WTC11 (cell line): ENCODE results near the gene DGKQ. TPM values are rescaled to one million over a fixed set of nuclear protein-coding genes. Genes with fewer than 3 reads are reported as not detected.

Source experiments
- ATAC-seq: fragments of 200-7000 bp; cut with Tn5 transposase; 2 replicates; pipeline ENCODE4 v1.10.0; 2021; ENCODE audit warnings: mild to moderate bottlenecking, moderate library complexity
- CTCF ChIA-PET: fragments of 300-600 bp; sonication (Branson Sonifier 250); formaldehyde crosslinking; loops from one replicate; lab custom pipeline; 2021; ENCODE audit warnings: antibody characterized with exemption; lab: Charles Lee
- POLR2A ChIA-PET: fragments of 350-600 bp; sonication (Branson Sonifier 250); formaldehyde crosslinking; loops from one replicate; lab custom pipeline; 2021; ENCODE audit warnings: antibody characterized with exemption; lab: Charles Lee
- DNase-seq: peaks from one replicate; pipeline ENCODE4 v3.0.0; 2021; ENCODE audit warnings: low spot score
- H3K27ac Mint-ChIP-seq: 2 replicates; pipeline ENCODE4 v1.8.0; 2021; ENCODE audit warnings: mixed read lengths
- H3K27me3 Mint-ChIP-seq: 2 replicates; pipeline ENCODE4 v1.8.0; 2021; ENCODE audit warnings: low read depth, mild to moderate bottlenecking, moderate library complexity, mixed read lengths
- H3K36me3 Mint-ChIP-seq: 2 replicates; pipeline ENCODE4 v1.8.0; 2021; ENCODE audit warnings: mixed read lengths
- H3K4me1 Mint-ChIP-seq: 2 replicates; pipeline ENCODE4 v1.8.0; 2022; ENCODE audit warnings: mixed read lengths
- H3K4me3 Mint-ChIP-seq: 2 replicates; pipeline ENCODE4 v1.8.0; 2021; ENCODE audit warnings: mild to moderate bottlenecking, moderate library complexity, mixed read lengths
- H3K9me3 Mint-ChIP-seq: 2 replicates; pipeline ENCODE4 v1.8.0; 2021; ENCODE audit warnings: mixed read lengths
- FOXK1 ChIP-seq: sonication (generic); formaldehyde crosslinking; IDR thresholded peaks from 2 replicates; pipeline ENCODE4 v1.8.0; 2022; ENCODE audit warnings: mild to moderate bottlenecking, moderate library complexity, missing genetic modification reagents
- GRHL2 ChIP-seq: fragments of 250-450 bp; sonication (Bioruptor Pico); IDR thresholded peaks from 2 replicates; pipeline ENCODE4 v1.8.0; 2022; ENCODE audit warnings: mild to moderate bottlenecking, moderate library complexity; ENCODE audit not compliant: insufficient replicate concordance, severe bottlenecking
- IRF2 ChIP-seq: sonication (generic); formaldehyde crosslinking; IDR thresholded peaks from 2 replicates; pipeline ENCODE4 v1.8.0; 2022; ENCODE audit warnings: low read depth, missing genetic modification reagents, borderline replicate concordance
- KAT7 ChIP-seq: sonication (generic); formaldehyde crosslinking; IDR thresholded peaks from 2 replicates; pipeline ENCODE4 v1.8.1; 2023; ENCODE audit warnings: missing genetic modification reagents, mild to moderate bottlenecking, borderline replicate concordance
- PRRX2 ChIP-seq: fragments of 250-450 bp; sonication (Bioruptor Pico); IDR thresholded peaks from 2 replicates; pipeline ENCODE4 v1.8.0; 2021; ENCODE audit warnings: mild to moderate bottlenecking
- SMAD3 ChIP-seq: sonication (generic); formaldehyde crosslinking; IDR thresholded peaks from 2 replicates; pipeline ENCODE4 v1.8.0; 2022; ENCODE audit warnings: missing genetic modification reagents, mild to moderate bottlenecking, borderline replicate concordance
- SOX15 ChIP-seq: fragments of 250-450 bp; sonication (Bioruptor Pico); IDR thresholded peaks from 2 replicates; pipeline ENCODE4 v1.9.0; 2021; ENCODE audit warnings: mild to moderate bottlenecking
- ZBTB21 ChIP-seq: sonication (generic); formaldehyde crosslinking; IDR thresholded peaks from 2 replicates; pipeline ENCODE4 v1.8.1; 2023; ENCODE audit warnings: mild to moderate bottlenecking, missing genetic modification reagents, borderline replicate concordance
- ZNF232 ChIP-seq: sonication (generic); formaldehyde crosslinking; IDR thresholded peaks from 2 replicates; pipeline ENCODE4 v1.8.0; 2022; ENCODE audit warnings: mild to moderate bottlenecking, missing genetic modification reagents
- ZNF671 ChIP-seq: fragments of 250-450 bp; sonication (Bioruptor Pico); IDR thresholded peaks from 2 replicates; pipeline ENCODE4 v1.8.0; 2021; ENCODE audit warnings: mild to moderate bottlenecking
- total RNA-seq: library from RNA; stranded (reverse); gene quantifications from 3 replicates; pipeline ENCODE4 v1.2.3, GENCODE V29; 2021
- TF ChIP-seq, protein P1 (sequence below): sonication (generic); formaldehyde crosslinking; IDR thresholded peaks from 2 replicates; pipeline ENCODE4 v1.8.0; 2023; ENCODE audit warnings: missing genetic modification reagents
- TF ChIP-seq, protein P2 (sequence below): fragments of 250-450 bp; sonication (Bioruptor Pico); IDR thresholded peaks from 2 replicates; pipeline ENCODE4 v1.9.0; 2021; ENCODE audit warnings: mild to moderate bottlenecking, borderline replicate concordance
- TF ChIP-seq, protein P3 (sequence below): sonication (generic); formaldehyde crosslinking; IDR thresholded peaks from 2 replicates; pipeline ENCODE4 v1.8.0; 2022; ENCODE audit warnings: mild to moderate bottlenecking, missing genetic modification reagents
- TF ChIP-seq, protein P4 (sequence below): sonication (generic); formaldehyde crosslinking; IDR thresholded peaks from 2 replicates; pipeline ENCODE4 v1.8.1; 2022; ENCODE audit warnings: mild to moderate bottlenecking, moderate library complexity, missing genetic modification reagents
- TF ChIP-seq, protein P5 (sequence below): sonication (generic); formaldehyde crosslinking; IDR thresholded peaks from 2 replicates; pipeline ENCODE4 v1.8.0; 2022; ENCODE audit warnings: missing genetic modification reagents
- TF ChIP-seq, protein P6 (sequence below): fragments of 250-450 bp; sonication (Bioruptor Pico); IDR thresholded peaks from 2 replicates; pipeline ENCODE4 v1.9.0; 2021; ENCODE audit warnings: mild to moderate bottlenecking

DGKQ gene
- total RNA-seq, 1 experiment from 2014 or later, result 19.3 TPM

DNA sequence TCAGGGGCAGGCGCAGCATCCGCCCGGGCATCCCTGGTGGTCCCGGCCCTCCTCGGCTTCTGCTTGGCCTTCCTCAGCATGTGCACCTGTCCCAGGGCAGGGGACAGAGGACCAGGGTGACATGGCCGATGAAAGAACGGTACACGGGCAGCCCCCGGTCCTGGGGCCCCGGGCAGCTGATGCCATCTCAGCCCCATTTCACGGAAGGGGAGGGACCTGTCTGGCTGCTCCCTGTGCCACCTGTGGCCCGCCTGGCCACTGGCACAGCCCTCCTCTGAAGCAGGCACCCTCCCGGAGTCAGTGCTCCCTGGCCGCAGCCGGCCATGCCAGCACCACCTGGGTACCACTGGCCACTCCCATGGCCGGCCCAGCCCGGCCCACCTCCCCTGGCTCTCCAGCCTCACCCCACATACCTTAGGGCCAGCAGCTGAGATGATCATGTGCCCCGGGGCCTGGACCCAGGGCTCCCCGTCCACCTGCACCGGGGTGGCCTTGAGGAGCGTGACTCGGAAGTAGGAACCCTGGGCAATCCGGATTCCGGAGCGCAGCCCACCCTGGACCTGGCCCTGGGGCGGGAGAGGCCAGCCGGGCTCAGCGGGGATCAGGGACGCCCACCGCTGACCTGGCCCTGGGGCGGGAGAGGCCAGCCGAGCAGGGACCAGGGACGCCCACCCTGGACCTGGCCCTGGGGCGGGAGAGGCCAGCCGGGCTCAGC, 12.6 kb downstream of the DGKQ start:
- Mint-ChIP-seq H3K36me3 (no peaks in the 10 kb centered on the region), H3K27ac (no peak overlapping the region), H3K27me3 (no peaks in the 10 kb centered on the region)
- no peak for DNase-seq
- no peak for TF ChIP-seq SMAD3 (CRISPR knock-in tag)
- no peak for TF ChIP-seq PRRX2 (CRISPR knock-in tag)
- TF ChIP-seq ZNF232 (CRISPR knock-in tag), result no peak
- no peak for TF ChIP-seq SOX15 (CRISPR knock-in tag)
- TF ChIP-seq, protein P1, sequence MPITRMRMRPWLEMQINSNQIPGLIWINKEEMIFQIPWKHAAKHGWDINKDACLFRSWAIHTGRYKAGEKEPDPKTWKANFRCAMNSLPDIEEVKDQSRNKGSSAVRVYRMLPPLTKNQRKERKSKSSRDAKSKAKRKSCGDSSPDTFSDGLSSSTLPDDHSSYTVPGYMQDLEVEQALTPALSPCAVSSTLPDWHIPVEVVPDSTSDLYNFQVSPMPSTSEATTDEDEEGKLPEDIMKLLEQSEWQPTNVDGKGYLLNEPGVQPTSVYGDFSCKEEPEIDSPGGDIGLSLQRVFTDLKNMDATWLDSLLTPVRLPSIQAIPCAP (CRISPR knock-in tag), result no peak
- no peak for TF ChIP-seq ZNF671 (CRISPR knock-in tag)
- TF ChIP-seq, protein P2, sequence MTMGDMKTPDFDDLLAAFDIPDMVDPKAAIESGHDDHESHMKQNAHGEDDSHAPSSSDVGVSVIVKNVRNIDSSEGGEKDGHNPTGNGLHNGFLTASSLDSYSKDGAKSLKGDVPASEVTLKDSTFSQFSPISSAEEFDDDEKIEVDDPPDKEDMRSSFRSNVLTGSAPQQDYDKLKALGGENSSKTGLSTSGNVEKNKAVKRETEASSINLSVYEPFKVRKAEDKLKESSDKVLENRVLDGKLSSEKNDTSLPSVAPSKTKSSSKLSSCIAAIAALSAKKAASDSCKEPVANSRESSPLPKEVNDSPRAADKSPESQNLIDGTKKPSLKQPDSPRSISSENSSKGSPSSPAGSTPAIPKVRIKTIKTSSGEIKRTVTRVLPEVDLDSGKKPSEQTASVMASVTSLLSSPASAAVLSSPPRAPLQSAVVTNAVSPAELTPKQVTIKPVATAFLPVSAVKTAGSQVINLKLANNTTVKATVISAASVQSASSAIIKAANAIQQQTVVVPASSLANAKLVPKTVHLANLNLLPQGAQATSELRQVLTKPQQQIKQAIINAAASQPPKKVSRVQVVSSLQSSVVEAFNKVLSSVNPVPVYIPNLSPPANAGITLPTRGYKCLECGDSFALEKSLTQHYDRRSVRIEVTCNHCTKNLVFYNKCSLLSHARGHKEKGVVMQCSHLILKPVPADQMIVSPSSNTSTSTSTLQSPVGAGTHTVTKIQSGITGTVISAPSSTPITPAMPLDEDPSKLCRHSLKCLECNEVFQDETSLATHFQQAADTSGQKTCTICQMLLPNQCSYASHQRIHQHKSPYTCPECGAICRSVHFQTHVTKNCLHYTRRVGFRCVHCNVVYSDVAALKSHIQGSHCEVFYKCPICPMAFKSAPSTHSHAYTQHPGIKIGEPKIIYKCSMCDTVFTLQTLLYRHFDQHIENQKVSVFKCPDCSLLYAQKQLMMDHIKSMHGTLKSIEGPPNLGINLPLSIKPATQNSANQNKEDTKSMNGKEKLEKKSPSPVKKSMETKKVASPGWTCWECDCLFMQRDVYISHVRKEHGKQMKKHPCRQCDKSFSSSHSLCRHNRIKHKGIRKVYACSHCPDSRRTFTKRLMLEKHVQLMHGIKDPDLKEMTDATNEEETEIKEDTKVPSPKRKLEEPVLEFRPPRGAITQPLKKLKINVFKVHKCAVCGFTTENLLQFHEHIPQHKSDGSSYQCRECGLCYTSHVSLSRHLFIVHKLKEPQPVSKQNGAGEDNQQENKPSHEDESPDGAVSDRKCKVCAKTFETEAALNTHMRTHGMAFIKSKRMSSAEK (CRISPR knock-in tag), result no peak
- TF ChIP-seq, protein P3, sequence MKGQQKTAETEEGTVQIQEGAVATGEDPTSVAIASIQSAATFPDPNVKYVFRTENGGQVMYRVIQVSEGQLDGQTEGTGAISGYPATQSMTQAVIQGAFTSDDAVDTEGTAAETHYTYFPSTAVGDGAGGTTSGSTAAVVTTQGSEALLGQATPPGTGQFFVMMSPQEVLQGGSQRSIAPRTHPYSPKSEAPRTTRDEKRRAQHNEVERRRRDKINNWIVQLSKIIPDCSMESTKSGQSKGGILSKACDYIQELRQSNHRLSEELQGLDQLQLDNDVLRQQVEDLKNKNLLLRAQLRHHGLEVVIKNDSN, result no peak
- no peak for TF ChIP-seq GRHL2
- TF ChIP-seq IRF2, result no peak
- TF ChIP-seq, protein P4, sequence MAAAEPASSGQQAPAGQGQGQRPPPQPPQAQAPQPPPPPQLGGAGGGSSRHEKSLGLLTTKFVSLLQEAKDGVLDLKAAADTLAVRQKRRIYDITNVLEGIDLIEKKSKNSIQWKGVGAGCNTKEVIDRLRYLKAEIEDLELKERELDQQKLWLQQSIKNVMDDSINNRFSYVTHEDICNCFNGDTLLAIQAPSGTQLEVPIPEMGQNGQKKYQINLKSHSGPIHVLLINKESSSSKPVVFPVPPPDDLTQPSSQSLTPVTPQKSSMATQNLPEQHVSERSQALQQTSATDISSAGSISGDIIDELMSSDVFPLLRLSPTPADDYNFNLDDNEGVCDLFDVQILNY (CRISPR knock-in tag), result no peak
- TF ChIP-seq, protein P5, sequence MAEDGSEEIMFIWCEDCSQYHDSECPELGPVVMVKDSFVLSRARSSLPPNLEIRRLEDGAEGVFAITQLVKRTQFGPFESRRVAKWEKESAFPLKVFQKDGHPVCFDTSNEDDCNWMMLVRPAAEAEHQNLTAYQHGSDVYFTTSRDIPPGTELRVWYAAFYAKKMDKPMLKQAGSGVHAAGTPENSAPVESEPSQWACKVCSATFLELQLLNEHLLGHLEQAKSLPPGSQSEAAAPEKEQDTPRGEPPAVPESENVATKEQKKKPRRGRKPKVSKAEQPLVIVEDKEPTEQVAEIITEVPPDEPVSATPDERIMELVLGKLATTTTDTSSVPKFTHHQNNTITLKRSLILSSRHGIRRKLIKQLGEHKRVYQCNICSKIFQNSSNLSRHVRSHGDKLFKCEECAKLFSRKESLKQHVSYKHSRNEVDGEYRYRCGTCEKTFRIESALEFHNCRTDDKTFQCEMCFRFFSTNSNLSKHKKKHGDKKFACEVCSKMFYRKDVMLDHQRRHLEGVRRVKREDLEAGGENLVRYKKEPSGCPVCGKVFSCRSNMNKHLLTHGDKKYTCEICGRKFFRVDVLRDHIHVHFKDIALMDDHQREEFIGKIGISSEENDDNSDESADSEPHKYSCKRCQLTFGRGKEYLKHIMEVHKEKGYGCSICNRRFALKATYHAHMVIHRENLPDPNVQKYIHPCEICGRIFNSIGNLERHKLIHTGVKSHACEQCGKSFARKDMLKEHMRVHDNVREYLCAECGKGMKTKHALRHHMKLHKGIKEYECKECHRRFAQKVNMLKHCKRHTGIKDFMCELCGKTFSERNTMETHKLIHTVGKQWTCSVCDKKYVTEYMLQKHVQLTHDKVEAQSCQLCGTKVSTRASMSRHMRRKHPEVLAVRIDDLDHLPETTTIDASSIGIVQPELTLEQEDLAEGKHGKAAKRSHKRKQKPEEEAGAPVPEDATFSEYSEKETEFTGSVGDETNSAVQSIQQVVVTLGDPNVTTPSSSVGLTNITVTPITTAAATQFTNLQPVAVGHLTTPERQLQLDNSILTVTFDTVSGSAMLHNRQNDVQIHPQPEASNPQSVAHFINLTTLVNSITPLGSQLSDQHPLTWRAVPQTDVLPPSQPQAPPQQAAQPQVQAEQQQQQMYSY (CRISPR knock-in tag), result no peak
- TF ChIP-seq FOXK1 (CRISPR knock-in tag), result no peak
- TF ChIP-seq KAT7 (CRISPR knock-in tag), result no peak
- TF ChIP-seq, all 79 proteins: peak for 0
- no peak for ATAC-seq
- Mint-ChIP-seq H3K4me3 (no peak overlapping the region), H3K9me3 (no peaks in the 10 kb centered on the region), H3K4me1 (no peaks in the 10 kb centered on the region)
- POLR2A ChIA-PET, result no interaction called here
- CTCF ChIA-PET, result no interaction called here

DNA sequence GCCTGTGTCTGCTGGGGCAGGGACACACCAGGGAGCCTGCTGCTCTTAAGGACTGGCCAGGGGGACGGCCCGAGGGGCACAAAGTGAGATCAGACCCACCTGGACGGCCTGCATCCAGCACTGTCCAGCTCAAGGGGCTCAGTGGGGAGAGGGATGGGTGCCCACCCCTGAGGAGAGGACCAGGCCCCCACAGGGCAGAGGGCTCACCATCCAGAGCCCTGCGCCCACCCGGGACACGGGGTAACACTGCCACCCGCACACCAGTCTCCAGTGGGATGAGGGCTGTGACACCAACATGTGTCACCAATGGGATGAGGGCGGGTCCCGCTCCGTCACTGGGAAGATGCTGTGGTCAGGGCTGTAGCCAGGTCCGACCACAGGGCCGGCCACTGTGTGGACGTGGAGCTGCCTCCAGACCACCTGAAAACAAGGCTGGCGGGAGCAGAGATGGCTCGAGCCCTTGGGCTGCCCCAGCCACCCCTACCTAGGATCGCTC, 13.2 kb downstream of the DGKQ start:
- Mint-ChIP-seq H3K27ac (no peak overlapping the region), H3K36me3 (no peaks in the 10 kb centered on the region), H3K27me3 (no peaks in the 10 kb centered on the region), H3K4me3 (no peak overlapping the region), H3K4me1 (no peaks in the 10 kb centered on the region), H3K9me3 (no peaks in the 10 kb centered on the region)
- POLR2A ChIA-PET, result no interaction called here
- CTCF ChIA-PET, result no interaction called here
- DNase-seq (peak; percentile 5), ATAC-seq (no peak)
- TF ChIP-seq ZBTB21, result no peak
- TF ChIP-seq, protein P6, sequence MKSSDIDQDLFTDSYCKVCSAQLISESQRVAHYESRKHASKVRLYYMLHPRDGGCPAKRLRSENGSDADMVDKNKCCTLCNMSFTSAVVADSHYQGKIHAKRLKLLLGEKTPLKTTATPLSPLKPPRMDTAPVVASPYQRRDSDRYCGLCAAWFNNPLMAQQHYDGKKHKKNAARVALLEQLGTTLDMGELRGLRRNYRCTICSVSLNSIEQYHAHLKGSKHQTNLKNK (CRISPR knock-in tag), result no peak
